Small intestine (tissue), 7 donors: Measurements from ENCODE around the gene MAP3K2. TPM values are rescaled to one million over a fixed set of nuclear protein-coding genes. Genes with fewer than 3 reads are reported as not detected.

Experiments
- DNase-seq, 2 donors: peaks; one replicate each; pipeline versions ENCODE4 v3.0.0 to v3.0.0-alpha.2; 2013
- FAIRE-seq: peaks from 2 replicates; lab custom pipeline; 2012; peaks lifted over from hg19 to GRCh38; lab: Jason Lieb, UNC
- H3K27ac ChIP-seq, 3 donors: one replicate each; pipeline ENCODE4 v1.5.1; 2013; ENCODE audit warnings: low read length in 2 of 3, mild to moderate bottlenecking in 2 of 3, control low read depth in 1 of 3, inconsistent platforms in 1 of 3, low read depth in 1 of 3, moderate library complexity in 1 of 3
- H3K27me3 ChIP-seq, 3 donors: one replicate each; pipeline ENCODE4 v1.6.1; 2013; ENCODE audit warnings: low read length in 3 of 3, inconsistent platforms in 1 of 3; ENCODE audit not compliant: control insufficient read depth in 3 of 3, insufficient read depth in 3 of 3
- H3K36me3 ChIP-seq, 3 donors: one replicate each; pipeline ENCODE4 v1.6.1; 2013; ENCODE audit warnings: low read length in 3 of 3, inconsistent platforms in 1 of 3, low read depth in 1 of 3, mild to moderate bottlenecking in 1 of 3, moderate library complexity in 1 of 3; ENCODE audit not compliant: control insufficient read depth in 3 of 3, insufficient read depth in 2 of 3
- H3K4me1 ChIP-seq, 3 donors: one replicate each; pipeline ENCODE4 v1.6.1; 2013; ENCODE audit warnings: low read length in 2 of 3, inconsistent platforms in 1 of 3, low read depth in 1 of 3, mild to moderate bottlenecking in 1 of 3, moderate library complexity in 1 of 3; ENCODE audit not compliant: control insufficient read depth in 3 of 3, insufficient read depth in 2 of 3
- H3K4me3 ChIP-seq, 3 donors: one replicate each; pipeline ENCODE4 v1.5.1; 2013; ENCODE audit warnings: low read length in 3 of 3, control low read depth in 1 of 3, inconsistent platforms in 1 of 3, low read depth in 1 of 3, mild to moderate bottlenecking in 1 of 3, moderate library complexity in 1 of 3
- H3K9me3 ChIP-seq, 2 donors: one replicate each; pipeline ENCODE4 v1.6.1; 2013; ENCODE audit warnings: low read depth in 1 of 2, low read length in 1 of 2; ENCODE audit not compliant: control insufficient read depth in 2 of 2, insufficient read depth in 1 of 2
- WGBS, 3 donors: extraction: QIAGEN DNeasy Blood & Tissue Kit; methylation state at CpG; one replicate each; pipeline ENCODE4 v1.1.7; 2013; 5-methylcytosine and 5-hydroxymethylcytosine counted together
- polyA plus RNA-seq, 4 donors: library from polyadenylated mRNA; stranded (reverse) in 3 of 4; unstranded in 1 of 4; fragments of 200-250 nt in 3 of 4; fragments of 120-200 nt in 1 of 4; gene quantifications; one replicate each; pipeline versions ENCODE4 v1.2.1 to v1.2.3, GENCODE V29; 2013
- donor health status: healthy with polysubstance abuse.
- donor health status: control.
- donor health status: control.
- donor health status: Bipolar disorder and iron deficiency.
- donor health status: healthy.

The MAP3K2 gene
- polyA plus RNA-seq, 4 donors, result 6.7 to 29.0 (median 10.8) TPM

- Histone ChIP-seq H3K36me3 (peaks cover 0 to 7% (median 0%) of the 10 kb centered on the region in 3 donors), H3K4me3 (no peak overlapping the region), H3K27ac (no peak overlapping the region), H3K4me1 (peaks cover 8 to 16% (median 8%) of the 10 kb centered on the region in 3 donors), H3K9me3 (no peaks in the 10 kb centered on the region), H3K27me3 (no peaks in the 10 kb centered on the region)
- WGBS, 3 donors, result 24 to 52% (median 41%) methylated on average over 4 of the region's 4 CpGs
- DNase-seq, result no peak
- FAIRE-seq, result no peak
Observed at GRCh38 chr2:127386246-127386645, 1.5 kb downstream of the MAP3K2 start.

- WGBS, 3 donors, result 91 to 96% (median 96%) methylated on average over 6 of the region's 6 CpGs
- no peak for DNase-seq
- Histone ChIP-seq H3K36me3 (peaks cover 0 to 7% (median 0%) of the 10 kb centered on the region in 3 donors), H3K4me3 (no peak overlapping the region), H3K27ac (no peak overlapping the region), H3K4me1 (peaks cover 2 to 15% (median 8%) of the 10 kb centered on the region in 3 donors), H3K9me3 (no peaks in the 10 kb centered on the region), H3K27me3 (no peaks in the 10 kb centered on the region)
- no peak for FAIRE-seq
Observed at GRCh38 chr2:127384529-127384928, 3.2 kb downstream of the MAP3K2 start.

- no peak overlapping the region for H3K27ac ChIP-seq
Observed at GRCh38 chr2:127382831-127383230, 4.9 kb downstream of the MAP3K2 start.

DNA sequence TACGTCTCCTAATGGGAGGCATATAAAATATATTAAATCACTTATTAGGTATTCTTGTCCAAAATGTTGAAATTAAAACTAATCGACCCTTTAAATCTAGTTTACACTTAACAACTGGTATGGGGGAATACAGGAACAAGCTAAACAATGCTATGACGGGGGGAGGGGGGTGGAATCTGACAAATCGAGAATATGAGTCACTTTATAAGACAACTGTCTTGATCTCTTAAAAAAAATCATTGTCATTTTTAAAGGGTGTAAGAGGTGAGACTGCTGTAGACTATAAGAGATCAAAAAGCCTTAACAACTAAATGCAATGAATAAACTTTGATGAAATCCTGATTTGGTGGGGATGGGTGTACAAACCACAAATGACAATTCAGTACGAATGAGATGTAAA is 6.0 kb downstream of the MAP3K2 start:
- Histone ChIP-seq H3K27me3 (no peaks in the 10 kb centered on the region), H3K4me3 (no peak overlapping the region), H3K9me3 (peaks cover 0 to 4% of the 10 kb centered on the region in 2 donors), H3K27ac (no peak overlapping the region), H3K36me3 (peaks cover 0 to 8% (median 0%) of the 10 kb centered on the region in 3 donors), H3K4me1 (peaks cover 0 to 2% (median 0%) of the 10 kb centered on the region in 3 donors)
- 71 to 77% (median 71%) methylated on average over 5 of the region's 5 CpGs for WGBS, 3 donors
- FAIRE-seq (no peak), DNase-seq (no peak)

More at GRCh38 chr2:127382831-127383230, 4.9 kb downstream of the MAP3K2 start:
- Histone ChIP-seq H3K4me3 (no peak overlapping the region), H3K4me1 (peaks cover 0 to 2% (median 0%) of the 10 kb centered on the region in 3 donors), H3K27me3 (no peaks in the 10 kb centered on the region), H3K9me3 (no peaks in the 10 kb centered on the region), H3K36me3 (peaks cover 0 to 7% (median 0%) of the 10 kb centered on the region in 3 donors)
- FAIRE-seq, result no peak
- 81 to 86% (median 82%) methylated on average over 3 of the region's 3 CpGs for WGBS, 3 donors
- DNase-seq, result no peak

- Histone ChIP-seq H3K27ac (no peak overlapping the region), H3K9me3 (peaks cover 0 to 22% of the 10 kb centered on the region in 2 donors), H3K36me3 (peaks cover 0 to 14% (median 0%) of the 10 kb centered on the region in 3 donors), H3K4me1 (peaks cover 0 to 2% (median 0%) of the 10 kb centered on the region in 3 donors), H3K27me3 (no peaks in the 10 kb centered on the region), H3K4me3 (no peak overlapping the region)
- WGBS, 3 donors, result 63 to 82% (median 71%) methylated on average over 4 of the region's 4 CpGs
- no peak for DNase-seq
- no peak for FAIRE-seq
Observed at GRCh38 chr2:127379712-127380355, 7.9 kb downstream of the MAP3K2 start.

DNA sequence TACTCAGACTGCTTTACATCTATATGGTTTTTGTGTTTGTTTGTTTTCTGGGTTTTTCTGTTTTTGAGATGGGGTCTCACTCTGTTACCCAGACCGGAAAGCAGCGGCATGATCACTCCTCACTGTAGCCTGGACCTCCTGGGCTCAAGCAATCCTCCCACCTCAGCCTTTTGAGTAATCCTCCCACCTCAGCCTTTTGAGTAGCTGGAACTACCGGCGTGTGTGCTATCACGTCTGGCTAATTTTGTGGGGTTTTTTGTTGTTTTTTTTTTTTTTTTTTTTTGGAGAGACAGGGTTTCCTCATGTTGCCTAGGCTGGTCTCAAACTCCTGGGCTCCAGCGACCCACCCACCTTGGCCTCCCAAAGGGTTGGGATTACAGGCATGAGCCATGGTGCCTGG is 9.1 kb downstream of the MAP3K2 start:
- Histone ChIP-seq H3K27me3 (no peaks in the 10 kb centered on the region), H3K27ac (no peak overlapping the region), H3K9me3 (peaks cover 0 to 29% of the 10 kb centered on the region in 2 donors), H3K4me3 (no peak overlapping the region), H3K36me3 (peaks cover 0 to 11% (median 0%) of the 10 kb centered on the region in 3 donors), H3K4me1 (peaks cover 0 to 2% (median 0%) of the 10 kb centered on the region in 3 donors)
- 91 to 96% (median 91%) methylated on average over 6 of the region's 6 CpGs for WGBS, 3 donors
- FAIRE-seq (no peak), DNase-seq (no peak)

- no peak for FAIRE-seq
- H3K4me3 ChIP-seq, result no peak overlapping the region
Observed at GRCh38 chr2:127377262-127377661, 10.5 kb downstream of the MAP3K2 start.

GRCh38 chr2:127376257-127376656 is 11.5 kb downstream of the MAP3K2 start:
- H3K9me3 ChIP-seq, result peaks cover 0 to 50% of the 10 kb centered on the region in 2 donors
- H3K27me3 ChIP-seq, result no peaks in the 10 kb centered on the region
- no peak overlapping the region for H3K4me3 ChIP-seq
- 89 to 94% (median 89%) methylated on average over 8 of the region's 8 CpGs for WGBS, 3 donors
- no peak overlapping the region for H3K27ac ChIP-seq
- H3K36me3 ChIP-seq, result peaks cover 0 to 11% (median 0%) of the 10 kb centered on the region in 3 donors
- FAIRE-seq (no peak), DNase-seq (no peak)
- H3K4me1 ChIP-seq, result peaks cover 0 to 2% (median 0%) of the 10 kb centered on the region in 3 donors

More at GRCh38 chr2:127377262-127377661, 10.5 kb downstream of the MAP3K2 start:
- WGBS, 3 donors, result 87 to 98% (median 95%) methylated on average over 1 of the region's 1 CpG
- peaks cover 0 to 2% (median 0%) of the 10 kb centered on the region in 3 donors for H3K4me1 ChIP-seq
- no peak for DNase-seq
- peaks cover 0 to 41% of the 10 kb centered on the region in 2 donors for H3K9me3 ChIP-seq
- H3K27me3 ChIP-seq, result no peaks in the 10 kb centered on the region
- peaks cover 0 to 8% (median 0%) of the 10 kb centered on the region in 3 donors for H3K36me3 ChIP-seq
- no peak overlapping the region for H3K27ac ChIP-seq
